Cerebellar nuclear complex (tissue), 1 donor: ENCODE results near the gene SHROOM4.

Experiments used
- DNase-seq, 2 experiments: peaks; one replicate each; lab custom pipeline; 2025; lab: John Stamatoyannopoulos, UW

SHROOM4 gene

DNA sequence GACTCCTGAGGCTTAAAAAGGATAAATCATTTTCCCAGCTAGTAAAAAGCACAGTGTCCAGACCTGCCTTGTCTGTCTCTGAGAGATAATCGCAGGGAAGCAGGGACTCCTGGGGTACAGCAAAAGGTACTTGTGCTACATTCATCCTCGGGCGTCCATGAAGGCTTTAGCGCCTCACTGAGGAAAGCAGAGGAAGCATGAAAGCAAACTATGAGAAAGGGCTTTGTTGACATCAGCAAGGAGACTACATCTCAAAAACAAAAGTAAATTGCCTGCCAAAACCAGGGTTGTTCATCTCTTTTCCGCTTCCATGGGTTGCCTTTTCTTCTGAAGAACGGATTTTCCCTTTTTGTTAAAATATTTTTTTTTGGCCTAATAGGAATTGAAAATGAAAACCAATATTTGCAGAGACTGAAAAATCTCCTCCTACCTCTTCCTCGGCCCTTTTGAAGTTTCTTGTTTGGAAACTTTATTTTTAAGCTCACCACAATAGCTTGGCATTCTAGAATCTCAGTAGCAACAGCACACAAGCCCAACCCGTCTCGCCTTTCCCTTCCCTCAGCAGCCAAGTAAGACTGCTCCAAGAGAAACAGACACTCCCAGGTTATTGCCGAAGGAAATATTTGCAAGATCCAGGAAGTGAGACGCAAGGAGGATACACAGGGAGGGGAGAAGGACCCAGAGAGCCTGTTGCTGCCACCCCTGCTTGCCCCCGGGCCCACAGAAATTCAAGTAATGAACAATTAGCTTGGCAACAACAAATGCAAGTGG, 195.0 kb downstream of the SHROOM4 start:
- no peak for DNase-seq

DNA sequence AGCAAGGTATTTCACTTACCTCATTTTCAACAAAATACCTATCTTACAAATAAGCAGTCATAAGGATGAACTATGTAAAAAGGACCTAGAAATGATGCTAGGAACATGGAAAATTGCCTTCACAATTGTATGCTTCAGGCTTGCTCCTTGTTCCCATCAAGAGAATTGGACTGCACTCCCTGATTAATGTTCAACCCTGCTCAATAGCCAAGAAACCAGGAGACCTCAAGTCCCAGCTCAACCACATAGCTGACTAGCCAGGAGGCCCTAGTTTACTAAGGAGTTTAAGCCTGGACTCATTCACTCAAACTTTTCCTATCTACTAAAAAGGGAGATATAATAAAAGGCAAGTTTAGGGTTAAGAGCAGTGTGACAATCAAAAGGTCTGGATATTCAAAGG, 196.8 kb downstream of the SHROOM4 start:
- no peak for DNase-seq

- no peak for DNase-seq
Measured at GRCh38 chrX:50615570-50616158, 198.3 kb downstream of the SHROOM4 start.

DNA sequence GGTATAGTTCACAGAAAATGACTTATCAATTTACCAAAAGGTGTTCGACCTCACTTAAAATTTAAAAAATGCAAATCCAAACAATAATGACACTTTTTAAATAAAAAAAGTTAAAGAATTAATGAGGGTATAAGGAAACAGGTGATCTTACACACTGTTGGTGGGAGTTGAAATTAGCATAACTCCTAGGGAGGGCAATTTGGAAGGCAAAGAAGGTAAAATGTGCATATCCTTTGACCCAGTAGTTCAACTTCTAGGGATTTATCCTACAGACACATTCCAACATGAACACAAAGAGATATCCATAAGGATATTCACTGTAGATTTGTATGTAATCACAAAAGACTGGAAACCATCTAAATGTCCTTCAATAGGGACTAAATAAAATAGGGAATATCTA, 199.5 kb downstream of the SHROOM4 start:
- no peak for DNase-seq

DNA sequence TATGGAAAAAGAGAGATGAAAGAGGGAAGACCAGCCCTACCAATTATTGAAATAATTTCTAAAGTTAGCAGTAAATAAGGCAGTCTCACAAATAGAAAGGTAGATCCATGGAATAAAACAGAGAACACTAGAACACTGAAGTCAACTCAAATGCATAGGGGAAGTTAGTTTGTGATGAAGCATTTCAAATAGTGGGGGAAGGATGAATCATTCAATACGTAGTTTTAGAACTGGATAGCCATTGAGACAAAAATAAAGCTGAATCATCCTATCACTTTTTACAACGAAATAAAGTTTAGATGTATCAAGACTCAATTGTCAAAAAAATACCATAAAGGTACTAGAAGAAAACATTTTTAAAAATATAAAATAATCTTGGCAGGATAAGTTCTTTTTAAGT, 200.1 kb downstream of the SHROOM4 start:
- no peak for DNase-seq

GRCh38 chrX:50609796-50610195, 204.2 kb downstream of the SHROOM4 start:
- DNase-seq: no peak

DNA sequence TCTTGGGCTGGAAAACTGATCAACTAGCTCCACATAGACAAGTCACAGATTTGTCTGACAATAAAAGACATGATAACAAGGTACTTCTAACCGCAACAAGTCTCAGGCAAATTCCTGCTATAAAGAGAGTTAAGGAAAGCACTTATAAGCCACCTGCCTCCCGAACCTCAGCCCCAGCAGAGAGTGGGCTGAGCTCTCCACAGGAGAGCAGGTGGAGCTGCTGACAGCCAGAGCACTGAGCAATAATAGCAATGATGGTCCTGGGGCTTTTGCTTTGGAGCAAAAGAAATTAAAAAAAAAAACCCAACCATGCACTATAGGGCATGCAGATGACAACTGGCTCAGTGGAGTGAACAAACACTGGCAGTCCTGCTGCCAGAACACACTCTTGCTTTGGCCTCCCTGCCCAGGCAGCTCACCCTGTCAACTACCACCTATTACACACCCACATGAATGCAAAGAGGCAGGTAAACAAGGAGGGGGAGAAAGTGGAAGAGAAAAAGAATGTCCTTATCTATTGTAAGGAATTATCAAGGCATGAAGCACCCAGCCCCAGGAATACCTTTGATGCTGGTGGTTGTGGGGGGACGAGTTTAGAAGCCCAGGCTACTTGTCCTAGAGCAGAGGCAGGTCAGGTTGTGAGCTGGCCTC, 207.6 kb downstream of the SHROOM4 start:
- DNase-seq: no peak

DNA sequence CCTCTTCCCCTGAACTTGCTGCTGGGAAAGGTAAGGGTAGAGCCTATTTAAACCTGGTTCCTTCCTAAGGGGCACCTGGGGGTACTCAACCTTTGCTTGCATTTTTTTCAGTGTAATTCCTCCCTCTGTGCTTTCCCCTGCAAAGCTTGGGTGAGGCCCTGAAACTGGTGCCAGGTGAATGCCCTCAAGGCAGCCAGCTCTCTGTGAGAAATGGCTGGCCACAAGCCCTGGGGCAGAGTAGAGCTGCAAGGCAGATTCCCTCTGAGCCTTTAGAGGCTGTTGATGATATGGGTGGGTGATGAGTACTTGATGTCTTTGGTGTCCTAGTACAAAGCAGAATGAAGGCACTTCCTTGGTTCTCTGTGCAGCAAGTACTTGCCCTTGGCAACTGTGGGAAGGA, 217.9 kb downstream of the SHROOM4 start:
- DNase-seq: no peak

GRCh38 chrX:50594788-50595187, 219.2 kb downstream of the SHROOM4 start:
- DNase-seq: no peak

- no peak for DNase-seq
Measured at GRCh38 chrX:50586980-50587379, 227.0 kb downstream of the SHROOM4 start.

DNA sequence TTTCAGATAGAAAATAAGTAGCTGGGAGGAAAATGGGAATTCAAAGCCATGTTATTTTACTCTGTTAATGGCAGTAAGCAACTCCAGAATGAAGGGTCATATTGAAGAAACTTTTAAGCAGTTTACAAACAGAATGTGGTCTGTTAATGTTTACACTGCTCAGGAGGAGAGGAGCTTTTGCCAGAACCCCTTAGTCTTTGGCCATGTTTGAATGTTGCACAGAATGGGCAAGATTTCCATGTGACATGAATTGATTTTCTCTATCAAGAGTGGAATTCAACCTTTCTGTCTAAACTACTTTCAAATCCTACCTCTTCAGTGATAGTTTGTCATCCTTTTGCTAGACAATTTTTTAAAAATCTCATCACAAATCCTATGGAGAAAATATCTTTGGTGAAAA, 227.6 kb downstream of the SHROOM4 start:
- no peak for DNase-seq

GRCh38 chrX:50581405-50581804, 232.6 kb downstream of the SHROOM4 start:
- DNase-seq: no peak

- no peak for DNase-seq
Measured at GRCh38 chrX:50579955-50580354, 234.0 kb downstream of the SHROOM4 start.

GRCh38 chrX:50577326-50577725, 236.7 kb downstream of the SHROOM4 start:
- no peak for DNase-seq

- no peak for DNase-seq
Measured at GRCh38 chrX:50567636-50568035, 246.4 kb downstream of the SHROOM4 start.

- no peak for DNase-seq
Measured at GRCh38 chrX:50565718-50566117, 248.3 kb downstream of the SHROOM4 start.
